Peyer's patch (tissue), 4 donors: Measurements from ENCODE around the gene PRKCA.

Experiments used
- POLR2A ChIP-seq, 2 donors: fragments of 450-650 bp; IDR thresholded peaks; one replicate each; pipeline ENCODE4 v1.5.1; 2017; ENCODE audit warnings: antibody characterized with exemption in 2 of 2, mild to moderate bottlenecking in 2 of 2, moderate library complexity in 2 of 2
- TF ChIP-seq, protein P1 (sequence below), 6 experiments: fragments of 450-650 bp in 4 of 6; fragments of 200-600 bp in 2 of 6; sonication (generic) in 1 of 6; IDR thresholded peaks; one replicate each; pipeline ENCODE4 v1.5.1; 2017 to 2019; ENCODE audit warnings: antibody characterized with exemption in 6 of 6, mild to moderate bottlenecking in 3 of 6, moderate library complexity in 1 of 6

DNA sequence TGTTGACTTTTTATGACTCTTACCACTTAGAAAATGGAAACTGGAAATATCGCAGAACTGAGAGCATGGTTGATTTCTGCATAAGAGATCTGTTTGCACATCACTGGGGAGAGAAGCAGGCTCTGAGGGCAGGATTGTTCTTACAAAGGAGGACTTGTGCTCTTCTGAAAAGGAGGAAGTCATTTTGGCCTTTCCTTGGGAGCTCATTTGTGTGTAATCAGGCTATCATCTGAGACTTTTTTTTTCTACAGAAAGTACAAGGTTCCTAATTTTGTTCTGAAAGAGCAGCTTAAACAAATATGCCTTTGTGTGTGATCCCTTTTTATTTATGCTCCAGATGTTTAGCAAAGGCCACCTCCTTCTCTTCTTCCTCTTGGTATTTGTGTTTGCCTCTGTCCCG lies 386.8 kb downstream of the PRKCA start:
- TF ChIP-seq, protein P1, sequence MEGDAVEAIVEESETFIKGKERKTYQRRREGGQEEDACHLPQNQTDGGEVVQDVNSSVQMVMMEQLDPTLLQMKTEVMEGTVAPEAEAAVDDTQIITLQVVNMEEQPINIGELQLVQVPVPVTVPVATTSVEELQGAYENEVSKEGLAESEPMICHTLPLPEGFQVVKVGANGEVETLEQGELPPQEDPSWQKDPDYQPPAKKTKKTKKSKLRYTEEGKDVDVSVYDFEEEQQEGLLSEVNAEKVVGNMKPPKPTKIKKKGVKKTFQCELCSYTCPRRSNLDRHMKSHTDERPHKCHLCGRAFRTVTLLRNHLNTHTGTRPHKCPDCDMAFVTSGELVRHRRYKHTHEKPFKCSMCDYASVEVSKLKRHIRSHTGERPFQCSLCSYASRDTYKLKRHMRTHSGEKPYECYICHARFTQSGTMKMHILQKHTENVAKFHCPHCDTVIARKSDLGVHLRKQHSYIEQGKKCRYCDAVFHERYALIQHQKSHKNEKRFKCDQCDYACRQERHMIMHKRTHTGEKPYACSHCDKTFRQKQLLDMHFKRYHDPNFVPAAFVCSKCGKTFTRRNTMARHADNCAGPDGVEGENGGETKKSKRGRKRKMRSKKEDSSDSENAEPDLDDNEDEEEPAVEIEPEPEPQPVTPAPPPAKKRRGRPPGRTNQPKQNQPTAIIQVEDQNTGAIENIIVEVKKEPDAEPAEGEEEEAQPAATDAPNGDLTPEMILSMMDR (IDR thresholded peaks at IDR 0.05): no peak
- TF ChIP-seq POLR2A (IDR thresholded peaks at IDR 0.05): no peak
